GM12873 (cell line): Measurements from ENCODE around the gene SORCS2.

Experiments used
- TF ChIP-seq, protein P1 (sequence below): IDR thresholded peaks from 2 replicates; pipeline ENCODE4 v1.5.1; 2012; ENCODE audit warnings: low read depth, mild to moderate bottlenecking, moderate library complexity, low read length, control low read depth; ENCODE audit not compliant: insufficient read depth; ENCODE audit errors: missing control alignments

Gene SORCS2

DNA sequence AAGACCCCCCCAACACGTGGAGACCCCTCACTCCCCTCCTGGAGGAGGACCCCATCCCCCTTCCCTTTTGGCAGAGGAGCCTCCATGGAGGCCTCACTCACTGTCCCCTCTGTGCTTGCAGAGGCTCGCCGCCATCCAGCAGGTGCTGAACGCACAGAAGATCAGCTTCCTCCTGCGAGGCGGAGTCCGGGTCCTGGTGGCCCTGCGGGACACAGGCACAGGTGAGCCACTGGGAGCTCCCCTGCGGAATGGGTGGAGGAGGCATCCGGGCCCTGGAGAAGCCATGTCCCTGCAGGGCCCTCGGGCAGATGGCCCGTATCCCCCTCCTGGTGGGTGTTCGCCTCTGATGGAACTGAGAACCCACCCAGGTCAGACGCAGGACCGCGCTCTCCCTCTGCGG lies 540.9 kb downstream of the SORCS2 start:
- TF ChIP-seq, protein P1, sequence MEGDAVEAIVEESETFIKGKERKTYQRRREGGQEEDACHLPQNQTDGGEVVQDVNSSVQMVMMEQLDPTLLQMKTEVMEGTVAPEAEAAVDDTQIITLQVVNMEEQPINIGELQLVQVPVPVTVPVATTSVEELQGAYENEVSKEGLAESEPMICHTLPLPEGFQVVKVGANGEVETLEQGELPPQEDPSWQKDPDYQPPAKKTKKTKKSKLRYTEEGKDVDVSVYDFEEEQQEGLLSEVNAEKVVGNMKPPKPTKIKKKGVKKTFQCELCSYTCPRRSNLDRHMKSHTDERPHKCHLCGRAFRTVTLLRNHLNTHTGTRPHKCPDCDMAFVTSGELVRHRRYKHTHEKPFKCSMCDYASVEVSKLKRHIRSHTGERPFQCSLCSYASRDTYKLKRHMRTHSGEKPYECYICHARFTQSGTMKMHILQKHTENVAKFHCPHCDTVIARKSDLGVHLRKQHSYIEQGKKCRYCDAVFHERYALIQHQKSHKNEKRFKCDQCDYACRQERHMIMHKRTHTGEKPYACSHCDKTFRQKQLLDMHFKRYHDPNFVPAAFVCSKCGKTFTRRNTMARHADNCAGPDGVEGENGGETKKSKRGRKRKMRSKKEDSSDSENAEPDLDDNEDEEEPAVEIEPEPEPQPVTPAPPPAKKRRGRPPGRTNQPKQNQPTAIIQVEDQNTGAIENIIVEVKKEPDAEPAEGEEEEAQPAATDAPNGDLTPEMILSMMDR, result no peak

DNA sequence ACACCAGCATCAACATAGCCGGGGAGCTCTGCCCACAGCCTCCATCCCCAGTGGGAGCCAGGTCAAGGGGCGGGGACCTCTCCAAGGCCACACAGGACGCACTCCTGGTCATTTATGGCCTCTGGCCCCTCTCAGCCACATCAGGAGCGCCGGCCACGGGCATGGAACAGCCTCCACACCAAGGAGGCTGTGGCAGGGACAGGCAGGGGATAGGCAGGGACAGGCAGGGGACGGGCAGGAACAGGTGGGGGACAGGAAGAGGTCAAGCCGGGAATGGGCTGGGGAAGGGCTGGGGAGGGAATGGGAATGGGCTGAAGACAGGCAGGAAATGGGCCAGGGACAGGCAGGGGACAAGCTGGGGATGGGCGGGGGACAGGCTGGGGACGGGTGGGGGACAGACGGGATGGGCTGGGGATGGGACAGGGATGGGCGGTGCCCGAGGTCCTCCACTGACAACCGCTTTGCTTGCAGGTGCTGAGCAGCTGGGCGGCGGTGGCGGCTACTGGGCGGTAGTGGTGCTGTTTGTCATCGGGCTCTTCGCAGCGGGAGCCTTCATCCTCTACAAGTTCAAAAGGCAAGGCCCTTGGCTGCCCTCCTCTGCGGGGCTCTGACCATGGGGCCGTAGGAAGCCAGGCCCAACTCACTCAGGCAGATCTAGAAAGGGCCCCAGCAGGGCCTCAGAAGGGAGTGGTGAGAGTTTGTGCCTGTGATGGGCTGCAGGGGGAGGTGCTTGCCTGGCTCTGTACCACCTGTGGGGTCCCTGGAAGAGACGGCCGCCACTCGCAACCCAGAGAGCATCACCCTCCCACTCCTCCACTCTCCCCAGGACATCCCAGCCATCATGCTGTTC lies 541.7 kb downstream of the SORCS2 start:
- TF ChIP-seq, protein P1, result no peak

DNA sequence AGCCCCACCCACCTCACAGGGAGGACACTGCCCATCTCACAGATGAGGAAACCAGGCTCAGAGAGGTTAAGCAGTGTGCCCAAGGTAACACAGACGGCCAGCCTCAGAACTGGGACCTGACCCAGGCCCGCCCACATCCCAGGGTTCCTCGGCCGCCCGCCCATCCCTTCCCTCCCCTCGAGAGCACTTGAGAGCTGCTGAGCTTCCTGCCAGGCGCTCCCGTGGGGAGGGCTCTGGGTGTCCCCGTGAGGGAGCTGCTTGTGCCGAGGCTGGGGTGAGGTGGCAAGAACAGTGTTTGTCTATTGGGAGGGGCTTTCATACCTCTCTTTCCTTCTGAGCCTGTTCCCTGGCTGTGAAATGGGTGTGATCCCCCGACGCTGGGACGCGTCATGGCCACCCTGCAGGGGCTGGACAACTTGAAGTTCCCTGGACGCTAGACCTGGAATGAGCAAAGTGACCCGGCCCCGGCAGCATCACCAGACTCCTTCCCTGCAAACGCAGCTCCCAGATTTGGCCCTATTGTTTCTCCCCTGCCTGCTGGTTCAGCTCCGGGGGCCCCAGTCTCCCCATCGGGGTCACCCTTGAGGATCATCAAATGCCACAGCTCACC lies 542.4 kb downstream of the SORCS2 start:
- TF ChIP-seq, protein P1, result no peak

- TF ChIP-seq, protein P1, result no peak
Measured at GRCh38 chr4:7735395-7735794, 543.1 kb downstream of the SORCS2 start.

GRCh38 chr4:7735961-7736360 lies 543.6 kb downstream of the SORCS2 start:
- TF ChIP-seq, protein P1, result no peak

DNA sequence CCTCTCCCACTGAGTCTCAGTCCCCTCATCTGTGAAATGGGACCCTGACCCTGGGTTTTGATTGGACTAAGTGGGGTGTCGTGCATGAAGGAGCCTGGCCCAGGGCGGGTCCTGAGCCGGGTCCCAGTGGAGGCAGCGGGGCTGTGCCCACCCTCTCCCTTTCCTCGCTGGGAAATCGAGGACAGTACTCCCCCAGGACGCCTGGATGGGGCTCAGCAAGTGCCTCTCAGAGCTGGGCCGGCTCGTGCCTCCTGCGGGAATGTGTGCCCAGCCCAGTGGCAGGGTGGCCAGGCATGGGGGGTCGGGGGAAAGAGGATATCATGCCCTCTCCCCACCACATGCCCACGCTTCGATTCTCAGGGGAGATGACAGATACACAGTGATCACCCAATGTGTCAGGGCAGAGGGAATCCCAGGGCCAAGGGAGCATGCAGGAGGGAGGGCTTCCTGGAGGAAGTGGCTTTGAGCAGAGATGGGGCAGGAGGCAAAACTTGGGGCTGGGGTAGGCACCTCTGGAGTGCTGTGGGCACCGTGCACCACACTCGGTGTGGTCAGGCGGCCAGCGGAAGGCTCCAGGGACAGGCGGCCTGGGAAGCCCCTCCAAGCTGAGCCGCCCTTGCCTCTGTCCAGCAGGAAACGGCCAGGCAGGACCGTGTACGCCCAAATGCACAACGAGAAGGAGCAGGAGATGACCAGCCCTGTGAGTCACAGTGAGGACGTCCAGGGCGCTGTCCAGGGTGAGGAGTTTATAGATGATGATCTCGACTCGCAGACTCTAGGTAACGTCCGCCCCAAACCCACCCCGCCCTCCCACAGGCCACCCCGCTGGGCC lies 544.3 kb downstream of the SORCS2 start:
- TF ChIP-seq, protein P1, result no peak

DNA sequence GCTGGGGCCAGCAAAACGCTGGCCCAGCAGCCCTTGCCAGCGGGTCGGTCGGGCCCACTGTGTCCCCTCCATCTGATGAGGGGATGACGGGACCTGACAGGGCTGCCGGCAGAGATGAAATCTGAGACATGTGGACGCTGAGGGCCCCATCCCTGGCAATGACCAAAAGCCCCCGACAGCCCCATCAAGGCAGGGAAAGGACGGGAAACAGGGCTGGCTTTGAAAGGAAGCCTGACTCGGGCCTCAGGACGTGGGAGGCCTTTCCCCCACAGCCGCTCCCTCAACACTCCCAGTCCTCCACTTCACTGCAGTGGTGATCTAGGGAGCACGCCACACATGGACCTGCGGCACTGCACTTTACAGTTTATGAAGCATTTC lies 544.9 kb downstream of the SORCS2 start:
- TF ChIP-seq, protein P1, result no peak
